Activated CD4-positive, CD25-positive, alpha-beta regulatory T cell treated with anti-CD3 and anti-CD28 coated beads, Interleukin-2, amount 50 U/mL, for 16 hours (primary cell): ENCODE results near the gene DVL2.
"Not testable (repeated sequence)": the region's sequence is repeated elsewhere in the genome, so short reads cannot be mapped to it uniquely, and the experiment has no call there.

Source experiments
- DNase-seq: peaks from one replicate; pipeline ENCODE4 v3.0.0-alpha.2; 2020; ENCODE audit warnings: low read depth, low spot score

Gene DVL2

DNA sequence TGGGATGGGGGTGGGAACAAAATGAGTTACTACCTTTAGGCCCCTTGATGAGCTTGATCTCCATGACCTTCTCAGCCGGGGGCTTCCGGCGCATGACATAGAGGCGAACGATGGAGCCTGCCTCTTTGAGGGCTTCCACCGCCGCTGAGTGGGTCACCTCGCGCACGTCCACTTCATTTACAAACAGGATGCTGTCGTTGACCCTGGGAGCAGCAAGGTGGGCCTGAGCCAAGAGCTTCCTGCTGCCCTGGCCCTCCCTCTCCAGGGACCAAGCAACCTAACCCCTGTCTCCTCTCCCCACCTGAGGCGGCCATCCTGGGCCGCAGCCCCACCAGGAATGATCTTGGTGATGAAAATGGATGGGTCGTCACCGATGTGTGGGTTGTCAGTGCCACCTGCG, 30.9 kb downstream of the DVL2 start:
- no peak for DNase-seq

DNA sequence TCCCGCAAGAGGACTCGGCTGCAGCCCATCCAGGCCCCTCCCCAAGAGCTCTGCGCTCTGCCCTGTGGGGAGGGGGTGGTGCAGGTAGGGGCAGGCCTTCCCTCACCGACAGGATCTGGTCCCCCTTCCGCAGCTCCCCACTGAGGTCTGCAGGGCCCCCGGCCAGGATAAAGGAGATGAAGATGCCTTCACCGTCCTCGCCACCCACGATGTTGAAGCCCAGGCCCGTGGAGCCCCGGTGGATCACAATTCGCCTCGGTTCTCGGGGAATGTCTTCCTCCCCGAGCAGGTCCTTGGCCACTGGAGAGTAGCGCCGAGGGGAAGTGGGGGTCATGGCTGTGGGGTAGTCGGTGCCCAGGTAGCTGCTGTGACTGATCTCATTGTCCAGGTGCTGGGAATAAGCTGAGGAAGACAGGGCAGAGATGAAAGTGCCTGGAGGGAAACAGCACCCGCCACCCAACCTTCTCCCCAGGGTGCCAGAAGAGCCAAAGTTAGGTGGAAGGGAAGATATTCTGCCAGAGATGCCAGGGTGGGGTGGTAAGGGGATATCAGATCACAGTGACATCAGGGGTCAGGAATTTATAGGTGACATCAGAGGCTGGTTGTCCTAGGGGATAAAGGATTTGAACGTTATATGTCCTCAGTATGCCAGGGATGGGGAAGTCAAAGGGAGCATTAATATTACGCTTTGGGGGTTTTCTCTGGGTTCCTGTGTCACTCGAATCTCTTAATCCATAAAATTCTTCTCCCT, 37.5 kb downstream of the DVL2 start:
- DNase-seq, result no peak

DNA sequence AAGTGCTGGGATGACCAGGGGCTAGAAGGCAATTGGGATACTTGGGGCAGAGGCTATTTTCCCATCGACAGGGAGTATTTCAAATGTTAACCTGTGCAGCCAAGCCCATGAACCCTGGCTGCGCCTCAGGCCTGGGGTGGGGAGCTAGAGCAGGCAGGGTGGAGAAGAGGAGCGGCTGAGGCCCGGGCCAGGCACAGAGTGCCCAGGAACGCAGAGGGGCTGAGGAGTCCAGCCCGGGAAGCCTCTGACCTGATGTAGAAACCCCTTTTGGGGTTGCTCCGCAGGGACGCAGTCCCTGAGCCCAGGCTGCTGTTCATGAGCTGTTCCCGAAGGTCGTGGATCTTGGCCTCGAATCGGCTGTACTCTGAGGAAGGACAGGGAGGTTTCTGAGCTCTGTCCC, 38.3 kb downstream of the DVL2 start:
- DNase-seq, result no peak

DNA sequence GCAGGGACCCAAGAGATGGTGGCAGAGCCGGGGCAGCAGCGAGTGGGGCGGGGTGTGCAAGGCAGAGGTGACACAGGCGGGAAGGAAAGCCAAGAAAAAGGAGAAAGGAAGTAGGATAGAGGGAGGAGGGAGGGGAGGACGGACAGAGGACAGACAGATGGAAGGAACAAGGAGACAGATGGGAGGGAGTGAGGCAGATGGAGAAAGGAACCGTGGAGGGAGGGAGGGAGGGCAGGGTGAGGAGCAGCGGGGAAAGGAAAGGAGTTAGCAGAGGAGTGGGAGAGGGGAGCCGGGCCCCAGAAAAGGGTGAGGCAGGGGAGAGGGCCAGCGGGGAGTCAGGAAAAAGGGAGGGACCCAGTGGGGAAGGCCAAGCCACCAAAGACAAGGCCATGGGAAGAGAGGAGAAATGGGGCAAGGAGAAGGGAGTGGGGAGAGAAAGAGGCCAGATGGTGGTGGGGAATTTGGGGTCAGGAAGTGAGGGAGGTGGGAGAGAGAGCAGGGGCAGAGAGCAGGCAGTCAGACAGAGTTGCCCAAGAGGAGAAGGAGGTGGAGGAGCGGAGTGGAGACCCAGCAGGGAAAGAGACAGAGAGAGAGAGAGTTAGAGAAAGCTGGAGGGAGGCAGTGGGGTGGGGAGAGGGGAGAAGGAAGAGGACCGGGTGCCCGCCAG, 41.9 kb downstream of the DVL2 start:
- DNase-seq, result no peak

DNA sequence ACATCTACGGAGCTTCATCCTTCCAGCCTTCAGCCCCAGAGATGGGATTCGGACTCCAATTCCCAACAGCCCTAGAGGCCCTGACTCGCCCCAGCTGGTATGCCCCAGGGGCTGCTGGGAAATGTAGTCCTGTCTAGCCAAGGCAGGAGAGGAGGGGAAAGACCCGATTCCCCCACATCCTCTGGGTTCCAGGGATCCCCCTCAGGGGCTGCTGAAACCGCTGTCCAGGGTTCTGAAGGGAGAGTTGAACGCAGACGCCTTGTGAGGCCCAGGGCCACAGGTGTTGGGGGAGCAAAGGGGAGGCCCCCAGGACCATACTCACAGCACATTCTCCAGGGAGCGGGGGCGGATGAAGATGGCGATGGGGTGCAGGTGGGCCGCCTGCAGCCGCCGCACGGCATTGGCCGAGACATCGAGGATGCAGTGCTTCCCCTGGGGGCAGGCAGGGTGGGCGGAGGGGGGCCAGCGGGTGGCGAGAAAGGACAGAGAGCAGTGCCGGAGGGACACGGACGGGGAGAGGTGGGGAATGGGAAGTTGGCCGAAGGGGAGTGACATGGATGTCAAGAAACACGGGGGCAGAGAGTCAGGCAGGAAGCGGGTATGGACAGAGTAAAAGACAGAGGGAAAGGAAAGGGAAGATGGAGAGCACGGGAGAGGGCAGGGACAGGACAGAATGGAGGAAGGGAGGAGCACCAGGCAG, 42.6 kb downstream of the DVL2 start:
- no peak for DNase-seq

DNA sequence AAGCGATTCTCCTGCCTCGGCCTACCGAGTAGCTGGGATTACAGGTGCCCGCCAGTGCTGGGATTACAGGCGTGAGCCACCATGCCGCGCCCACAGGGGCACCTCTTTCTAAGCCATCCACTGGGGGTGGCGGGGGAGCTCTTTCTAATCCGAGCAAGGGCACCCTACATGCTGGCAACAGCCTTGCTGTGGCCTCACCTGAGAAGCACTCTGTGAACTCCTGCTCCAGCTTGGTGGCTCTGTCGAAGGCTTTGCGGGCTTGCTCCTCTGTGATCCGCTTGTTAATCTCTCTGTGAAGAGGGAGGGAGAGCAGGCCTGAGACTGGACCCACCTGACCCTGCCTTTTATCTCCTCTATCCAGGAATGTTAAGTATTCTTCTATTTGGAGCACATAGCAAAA, 43.2 kb downstream of the DVL2 start:
- DNase-seq, result no peak

DNA sequence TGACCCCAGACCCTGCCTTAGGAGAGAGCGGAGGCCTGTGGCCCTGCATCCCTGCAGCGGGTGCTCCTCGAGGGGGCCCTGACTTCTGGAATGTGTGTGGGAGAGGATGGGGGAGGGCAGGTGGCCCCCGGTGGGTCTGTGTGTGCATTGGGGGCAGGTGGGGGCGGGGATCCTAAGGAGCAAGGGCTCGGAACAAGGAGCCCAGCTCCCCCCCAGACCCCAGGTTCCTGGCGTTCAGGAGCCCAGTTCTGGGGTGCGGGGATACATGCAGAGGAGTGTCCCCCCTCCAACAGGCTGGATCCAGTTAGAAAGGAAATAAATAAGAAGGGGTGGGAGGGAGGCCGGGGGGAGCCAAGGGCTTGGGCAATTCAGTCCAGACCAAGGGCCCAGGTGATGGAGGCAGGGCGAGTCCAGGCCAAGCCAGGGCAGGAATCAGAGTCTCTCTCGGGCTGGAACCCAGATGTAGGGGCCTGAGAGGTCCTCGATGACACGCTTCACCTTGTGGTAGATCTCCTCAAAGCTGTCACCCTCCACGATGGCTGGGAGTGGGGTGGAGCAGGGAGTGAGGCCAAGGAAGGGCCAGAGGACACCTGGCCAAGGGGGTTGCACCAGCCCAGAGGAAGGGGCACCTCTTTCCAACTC, 43.9 kb downstream of the DVL2 start:
- no peak for DNase-seq

DNA sequence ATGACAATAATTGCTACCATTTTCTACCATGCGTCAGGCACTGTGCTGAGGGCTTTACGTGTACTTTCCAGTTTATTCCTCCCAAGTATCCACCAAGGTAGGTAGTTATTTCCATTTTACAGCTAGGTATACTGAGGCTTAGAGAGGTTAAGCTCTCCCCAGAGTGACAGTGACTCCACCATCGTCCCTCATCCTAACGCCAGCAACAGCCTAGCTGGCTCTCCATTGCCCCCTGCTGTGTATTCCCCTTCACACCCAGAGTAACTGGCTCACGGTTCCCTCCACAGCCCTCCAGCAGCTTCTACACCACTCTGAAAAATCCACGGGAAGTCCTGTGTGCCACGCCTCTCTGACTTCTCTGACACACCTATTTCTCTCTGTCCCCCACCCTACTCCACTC, 48.1 kb downstream of the DVL2 start:
- no peak for DNase-seq

DNA sequence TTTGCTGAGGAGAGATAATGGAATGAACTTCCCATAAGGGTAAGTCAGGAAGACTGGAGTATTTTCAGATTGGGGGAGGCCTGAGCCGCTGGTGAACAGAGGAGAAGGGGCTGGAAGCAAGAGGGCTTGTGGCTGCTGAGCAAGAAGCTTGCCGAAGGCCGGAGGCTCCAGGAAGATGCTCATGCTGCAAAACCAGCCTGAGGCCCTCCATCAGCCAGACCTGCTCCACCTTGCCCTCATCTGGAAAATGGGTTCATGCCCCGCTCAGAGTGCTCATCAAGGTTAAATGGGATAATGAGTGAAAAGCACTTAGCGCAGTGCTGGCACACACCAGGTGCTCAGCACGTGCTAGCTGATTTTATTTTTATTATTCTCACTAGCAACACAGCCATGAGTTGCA, 49.7 kb downstream of the DVL2 start:
- no peak for DNase-seq

DNA sequence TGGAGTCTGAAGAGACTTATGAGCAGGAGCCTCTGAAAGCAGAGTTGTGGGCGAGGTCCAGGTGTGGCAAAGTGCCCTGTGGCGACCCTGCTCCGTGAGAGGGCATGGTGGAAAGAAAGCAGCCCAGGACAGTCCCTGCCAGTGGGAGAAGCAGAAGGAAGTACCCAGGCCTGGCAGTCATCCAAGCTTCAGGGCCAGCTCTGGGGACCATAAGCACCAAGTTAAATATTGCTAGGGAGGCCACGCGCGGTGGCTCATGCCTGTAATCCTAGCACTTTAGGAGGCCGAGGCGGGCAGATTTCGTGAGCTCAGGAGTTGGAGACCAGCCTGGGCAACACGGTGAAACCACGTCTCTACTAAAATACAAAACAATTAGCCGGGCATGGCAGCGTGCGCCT, 50.2 kb downstream of the DVL2 start:
- DNase-seq, result no peak

DNA sequence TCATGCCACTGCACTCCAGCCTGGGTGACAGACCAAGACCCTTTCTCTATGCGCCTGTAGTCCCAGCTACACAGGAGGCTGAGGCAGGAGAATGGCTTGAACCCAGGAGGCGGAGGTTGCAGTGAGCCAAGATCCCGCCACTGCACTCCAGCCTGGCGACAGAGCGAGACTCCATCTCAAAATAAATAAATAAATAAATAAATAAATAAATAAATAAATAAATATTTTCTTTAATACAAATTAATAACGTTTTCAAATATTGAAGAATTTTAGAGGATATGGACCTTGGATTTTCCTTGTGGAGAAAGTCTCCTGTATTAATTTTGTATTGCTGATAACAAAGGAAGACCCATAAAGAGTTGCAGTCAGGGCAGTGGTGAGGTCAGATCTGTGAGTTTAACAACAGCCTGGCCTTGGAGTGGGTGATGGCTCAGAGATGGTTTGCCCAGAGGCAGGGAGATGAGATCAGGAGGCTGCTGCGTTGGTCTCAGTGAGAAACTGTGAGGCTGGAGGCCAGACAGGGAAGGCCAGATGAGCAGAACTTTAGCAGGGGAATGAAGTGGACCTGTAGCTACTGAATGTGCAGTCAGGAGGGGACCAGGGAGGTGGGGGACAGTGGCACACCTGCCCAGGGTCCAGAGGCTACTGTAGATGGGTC, 50.8 kb downstream of the DVL2 start:
- no peak for DNase-seq

DNA sequence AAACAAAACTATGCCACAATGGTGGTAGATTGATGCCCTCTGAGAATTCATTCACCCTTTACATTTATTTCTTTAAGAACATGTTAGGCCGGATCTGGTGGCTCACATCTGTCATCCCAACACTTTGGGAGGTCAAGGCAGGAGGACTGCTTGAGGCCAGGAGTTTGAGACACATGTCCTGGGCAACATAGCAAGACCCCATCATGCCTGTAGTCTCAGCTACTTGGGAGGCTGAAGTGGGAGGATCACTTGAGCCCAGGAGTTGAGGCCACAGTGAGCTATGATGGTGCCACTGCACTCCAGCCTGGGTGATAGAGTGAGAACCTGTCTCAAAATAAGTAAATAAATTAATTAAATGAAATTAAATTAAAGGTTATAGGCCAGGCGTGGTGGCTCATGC, 52.2 kb downstream of the DVL2 start:
- DNase-seq, result not testable (repeated sequence)

DNA sequence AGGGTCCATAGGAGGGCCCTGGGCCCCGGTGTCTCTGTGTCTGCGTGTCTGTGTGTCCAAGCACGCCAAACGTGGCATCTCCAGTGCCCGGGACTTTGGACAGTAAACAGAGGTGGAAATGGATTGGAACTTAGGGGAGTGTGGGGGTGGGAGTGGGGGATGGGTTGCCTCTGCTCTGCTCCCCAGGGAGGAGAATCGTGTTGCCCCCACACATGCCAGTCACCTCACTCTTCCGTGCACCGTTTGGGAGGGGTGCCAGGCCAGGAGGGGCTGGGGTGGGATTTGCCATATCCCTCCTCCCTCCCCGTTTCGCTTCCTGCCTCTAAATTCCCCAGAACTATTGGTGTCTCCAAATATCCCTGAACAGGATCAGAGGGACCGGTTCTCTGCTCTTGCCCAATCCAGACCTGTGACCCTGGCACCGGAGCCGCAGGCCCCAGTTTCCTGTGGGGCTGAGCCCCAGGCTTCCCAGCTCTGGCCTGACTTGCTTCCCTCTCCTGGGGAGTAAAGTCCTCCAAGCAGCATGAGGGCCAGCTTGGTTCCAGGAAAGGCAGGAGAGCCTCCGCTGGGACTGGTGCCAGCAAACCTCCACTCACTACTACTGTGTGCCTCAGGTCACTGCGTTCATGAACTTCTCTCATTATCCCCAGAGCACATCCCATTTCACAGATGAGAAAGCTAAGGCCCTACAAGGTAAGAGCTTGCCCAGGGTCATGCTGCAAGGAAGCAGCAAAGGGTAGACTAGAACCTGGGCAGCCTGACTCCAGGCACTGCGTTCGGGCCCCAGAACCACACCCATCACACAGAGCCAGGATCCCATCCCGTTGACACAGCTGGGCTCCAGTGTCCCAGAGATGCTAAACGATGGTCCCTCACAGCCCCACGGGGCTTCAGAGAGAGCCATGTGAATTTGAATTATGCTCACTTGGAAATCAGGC, 54.7 kb downstream of the DVL2 start, which contains the start of gene ASGR1:
Gene ASGR1, minus strand, starts transcription at position 54 of the 938 bp plus-strand sequence. CDS start 807 bp downstream, outside the sequence.
- DNase-seq, result no peak

DNA sequence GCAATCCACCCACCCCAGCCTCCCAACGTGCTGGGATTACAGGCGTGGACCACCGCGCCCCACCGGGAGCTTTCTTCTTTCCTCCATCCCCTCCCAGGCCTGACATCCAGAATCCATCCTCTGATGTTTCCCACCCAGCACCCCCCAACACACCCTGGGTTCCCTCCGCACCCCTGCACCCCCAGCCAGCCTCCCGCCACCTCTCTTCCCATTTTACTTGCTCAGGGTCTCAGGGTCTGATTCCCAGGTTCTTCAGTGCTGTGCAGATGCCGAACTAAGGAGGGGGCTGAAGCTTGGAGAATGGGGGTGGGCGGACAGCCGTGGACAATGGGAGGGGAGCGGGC, 55.4 kb downstream of the DVL2 start:
- no peak for DNase-seq

DNA sequence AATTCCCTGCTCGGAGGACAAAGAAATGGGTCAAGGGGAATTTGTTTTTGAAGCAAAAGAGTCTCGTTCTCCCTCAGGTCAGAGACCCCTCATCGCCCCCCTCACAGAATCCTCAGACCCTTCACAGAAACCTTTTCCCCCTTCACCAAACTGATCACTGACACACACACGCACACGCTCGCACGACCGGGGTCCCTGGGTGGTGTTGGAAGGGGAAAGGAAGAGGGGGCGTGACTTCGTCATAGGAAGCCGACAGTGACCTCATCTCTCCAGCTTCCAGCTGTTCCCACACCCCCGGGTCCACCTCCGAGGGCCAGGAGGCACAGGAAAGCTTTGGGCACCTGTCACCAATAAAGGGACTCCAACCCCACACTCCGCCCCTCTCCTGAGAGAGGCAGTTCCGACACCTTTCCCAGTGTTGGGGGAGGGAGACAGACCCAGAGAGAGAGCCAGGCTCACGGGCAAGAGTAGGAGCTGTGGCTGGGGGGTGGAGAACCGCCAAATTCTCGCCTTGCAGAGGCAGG, 56.3 kb downstream of the DVL2 start:
- no peak for DNase-seq

DNA sequence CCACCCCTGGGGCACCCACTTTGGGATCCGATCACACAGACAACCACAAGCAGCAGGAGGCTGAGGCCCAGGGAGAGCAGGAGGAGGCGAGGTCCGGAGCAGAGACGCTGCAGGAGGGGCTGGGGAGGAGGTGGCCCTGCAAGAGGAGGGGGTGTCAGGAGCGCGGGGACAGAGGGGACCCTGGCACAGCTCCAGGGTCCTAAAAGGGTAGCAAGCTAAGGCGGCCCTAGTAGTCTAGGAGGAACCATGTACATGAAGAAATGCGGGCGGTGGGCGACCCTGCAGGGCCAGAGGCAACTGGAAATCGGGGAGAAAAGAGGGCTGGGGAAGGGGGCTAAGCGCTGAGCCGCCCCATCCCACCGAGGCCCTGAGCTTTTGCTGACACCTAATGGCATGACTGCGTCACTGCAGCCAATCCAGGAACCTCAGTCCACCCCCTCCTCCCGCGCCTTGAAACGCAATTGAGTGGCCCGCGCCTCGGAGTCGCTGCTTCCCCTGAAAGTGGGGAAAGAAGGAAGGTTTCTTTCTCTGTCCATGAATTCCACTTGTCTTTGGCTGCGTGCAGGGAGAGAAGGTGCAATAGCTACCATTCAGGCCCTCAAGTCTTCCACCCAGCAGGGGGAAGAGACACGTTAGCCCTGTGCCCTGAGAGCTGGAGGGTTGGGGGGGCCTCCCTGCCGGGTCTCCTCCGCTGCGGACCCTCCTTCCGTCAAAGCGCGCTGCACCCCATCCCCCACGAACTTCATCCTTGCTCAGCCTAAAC, 56.9 kb downstream of the DVL2 start:
- peak; percentile 26 for DNase-seq

DNA sequence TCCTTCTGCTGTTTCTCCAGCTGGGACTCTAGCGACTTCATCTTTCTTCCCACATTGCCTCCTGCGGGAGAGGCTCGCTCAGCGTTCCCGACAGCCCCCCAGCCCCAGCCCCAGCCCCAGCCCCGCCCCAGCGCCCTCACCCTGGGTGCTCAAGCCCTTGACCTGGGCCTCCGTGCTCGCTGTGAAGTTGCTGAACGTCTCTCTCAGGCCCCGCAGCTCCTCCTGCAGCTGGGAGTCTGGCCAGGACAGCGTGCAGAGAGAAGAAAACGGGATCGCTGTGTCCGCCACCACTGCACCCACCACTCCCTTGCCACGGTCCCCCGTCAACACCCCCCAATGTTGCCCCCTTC, 57.5 kb downstream of the DVL2 start:
- DNase-seq, result no peak

DNA sequence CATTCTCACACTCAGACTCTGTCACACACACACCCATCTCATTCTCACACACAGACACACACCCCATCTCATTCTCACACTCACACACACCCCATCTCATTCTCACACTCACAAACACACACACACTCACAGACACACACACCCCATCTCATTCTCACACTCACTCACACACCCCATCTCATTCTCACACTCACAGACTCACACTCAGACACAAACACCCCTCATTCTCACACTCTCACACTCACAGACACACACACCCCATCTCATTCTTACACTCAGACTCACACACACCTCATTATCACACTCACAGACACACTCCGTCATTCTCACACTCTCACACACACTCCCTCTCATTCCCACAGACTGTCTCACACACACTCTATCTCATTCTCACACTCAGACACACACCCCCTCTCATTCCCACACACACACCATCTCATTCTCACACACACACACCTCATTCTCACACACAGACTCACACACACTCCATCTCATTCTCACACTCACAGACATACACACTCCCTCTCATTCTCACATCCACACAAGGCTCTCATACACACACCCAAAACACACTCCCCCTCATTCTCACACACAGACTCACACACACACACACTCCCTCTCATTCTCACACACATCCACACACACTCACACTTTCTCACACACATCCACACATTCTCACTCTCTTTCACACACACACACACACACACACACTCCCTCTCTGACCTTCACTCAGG, 58.0 kb downstream of the DVL2 start:
- DNase-seq, result no peak
